ENCODE measurements around the gene HPCAL1.
"Not testable (repeated sequence)": the region's sequence is repeated elsewhere in the genome, so short reads cannot be mapped to it uniquely, and the experiment has no call there.

Gene HPCAL1

DNA sequence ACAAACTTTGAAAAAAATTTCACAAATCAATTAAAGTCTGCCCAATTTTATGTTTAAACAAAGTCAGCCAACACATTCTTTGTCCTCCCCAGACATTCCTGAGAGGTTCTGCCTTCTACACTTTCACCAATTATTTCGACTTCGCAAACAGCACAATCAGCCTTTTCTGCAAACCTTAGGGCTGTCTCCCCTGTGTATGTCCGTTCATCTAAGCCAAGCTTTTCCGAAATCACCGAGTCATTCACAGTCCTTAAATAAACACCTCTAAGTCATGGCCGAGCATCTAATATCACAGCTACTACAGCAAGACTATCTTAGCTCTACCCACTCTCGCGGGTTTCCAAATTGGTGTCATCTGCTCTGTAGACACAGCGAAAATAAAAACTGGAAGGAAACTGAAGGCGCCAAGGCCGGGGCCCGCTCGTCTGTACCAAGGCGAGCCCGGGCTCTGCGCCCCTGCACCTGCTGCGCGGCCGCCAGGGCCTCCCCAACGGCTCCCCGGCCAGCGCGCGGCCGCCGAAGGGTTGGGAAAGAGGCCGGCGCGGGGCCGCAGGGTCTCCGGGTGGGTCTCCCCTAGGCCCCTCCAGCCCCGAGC lies 144.7 kb downstream of the HPCAL1 start:
- DNase-seq, result peak; percentile 71

DNA sequence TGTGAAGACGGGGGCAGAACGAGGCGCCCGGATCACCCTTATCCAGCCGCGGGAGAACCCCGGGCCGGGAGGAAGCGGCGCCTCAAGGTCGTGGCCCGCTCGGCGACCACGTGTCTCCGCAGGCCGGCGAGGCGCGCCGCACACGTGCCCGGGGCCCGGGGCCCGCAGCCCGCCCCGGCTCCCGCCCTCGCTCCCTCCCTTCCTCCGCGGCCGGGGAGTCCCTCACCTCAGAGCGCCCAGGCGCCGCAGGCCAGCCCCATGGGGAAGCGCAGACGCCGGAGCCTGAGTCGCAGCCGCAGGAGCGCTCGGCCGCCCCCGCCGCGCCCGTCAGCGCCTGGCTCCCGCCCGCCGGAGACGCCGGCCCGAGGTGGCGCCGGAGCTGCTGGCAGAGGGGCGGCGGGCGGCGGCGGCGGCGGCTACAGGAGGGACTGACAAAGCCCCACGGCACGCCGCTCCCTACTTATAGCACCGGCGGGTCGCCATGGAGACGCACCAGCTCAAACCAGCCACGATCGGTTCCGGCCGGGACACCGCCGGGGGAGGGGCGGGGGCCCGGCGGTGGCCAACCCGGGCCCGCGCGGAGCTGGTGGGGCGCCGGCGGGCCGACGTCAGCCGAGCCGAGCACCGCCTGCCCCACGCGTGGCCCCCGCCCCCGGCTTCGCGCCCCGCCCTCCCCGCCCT lies 145.3 kb downstream of the HPCAL1 start, which contains the start of gene ODC1:
TSS of gene ODC1 (minus strand) at position 433 of the 681 bp plus-strand sequence. CDS start 3,295 bp downstream, outside the sequence.
- peak; percentile 78 for DNase-seq

DNA sequence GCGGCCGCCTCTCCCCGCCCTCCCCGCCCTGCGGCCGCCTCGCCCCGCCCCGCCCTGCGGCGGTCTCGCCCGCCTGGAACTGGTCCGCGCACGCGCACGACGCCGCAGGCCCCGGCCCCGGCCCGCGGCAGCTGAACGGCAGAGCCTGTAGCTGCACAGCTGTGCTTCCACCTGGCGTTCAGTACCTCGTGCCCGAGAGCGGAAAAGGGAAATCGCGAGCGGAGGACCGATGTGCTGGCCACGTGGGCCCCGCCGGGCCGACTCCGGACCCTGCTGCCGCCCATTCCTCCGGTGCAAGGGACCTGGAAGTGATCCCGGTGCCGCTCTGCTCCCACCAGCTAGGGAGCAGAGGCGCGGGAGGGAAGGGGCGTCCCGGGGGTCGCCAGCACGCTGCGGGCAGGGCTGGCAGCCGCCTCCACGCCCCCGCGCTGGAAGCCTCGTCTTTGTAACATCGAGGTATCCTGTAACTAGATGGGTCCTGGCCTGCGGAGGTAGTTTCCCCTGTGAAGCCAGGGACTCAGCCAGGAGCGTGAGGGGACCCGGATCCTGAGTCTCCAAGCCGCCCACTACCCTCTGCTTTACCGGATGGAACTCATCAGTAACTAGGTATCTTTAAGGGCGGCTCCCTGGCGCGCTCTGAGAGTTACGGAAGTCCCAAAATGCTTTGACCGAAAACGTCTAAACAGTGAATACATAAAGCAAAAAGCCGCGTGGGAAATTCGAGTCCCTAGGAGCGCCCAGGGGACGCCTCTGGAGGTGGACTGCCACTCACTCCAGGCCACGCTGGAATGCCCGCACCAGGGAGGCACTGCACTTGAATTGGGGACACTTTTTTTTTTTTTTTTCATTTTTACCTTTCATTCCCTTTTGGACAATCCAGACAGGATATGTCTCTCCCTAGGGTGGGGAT lies 146.1 kb downstream of the HPCAL1 start:
- peak; percentile 94 for DNase-seq

GRCh38 chr2:10449486-10449831 lies 146.8 kb downstream of the HPCAL1 start:
- no peak for DNase-seq

- DNase-seq, result no peak
Measured at GRCh38 chr2:10449838-10450691, 147.4 kb downstream of the HPCAL1 start.

DNA sequence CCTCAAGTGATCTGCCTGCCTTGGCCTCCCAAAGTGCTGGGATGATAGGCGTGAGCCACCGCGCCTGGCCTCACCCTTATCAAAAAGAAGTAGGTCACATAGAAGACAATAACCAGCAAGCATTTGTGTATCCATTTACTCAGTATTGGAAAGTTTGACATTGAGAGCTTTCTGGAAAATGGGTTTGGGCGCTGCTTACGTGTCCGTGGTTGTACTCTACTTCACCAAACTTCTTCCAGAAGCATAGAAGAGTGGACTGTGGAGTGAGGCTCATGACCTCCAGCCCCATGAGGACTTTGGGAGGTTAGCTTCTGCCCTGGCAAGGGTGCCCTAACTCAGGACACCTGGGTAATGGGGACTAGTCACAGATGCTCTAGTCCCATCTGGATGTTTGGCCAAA lies 149.1 kb downstream of the HPCAL1 start:
- no peak for DNase-seq

- no peak for DNase-seq
Measured at GRCh38 chr2:10452312-10452711, 149.6 kb downstream of the HPCAL1 start.

GRCh38 chr2:10452956-10453904 lies 150.5 kb downstream of the HPCAL1 start:
- DNase-seq, result no peak

- DNase-seq, result no peak
Measured at GRCh38 chr2:10453905-10454298, 151.2 kb downstream of the HPCAL1 start.

GRCh38 chr2:10454505-10454904 lies 151.8 kb downstream of the HPCAL1 start:
- DNase-seq, result no peak

DNA sequence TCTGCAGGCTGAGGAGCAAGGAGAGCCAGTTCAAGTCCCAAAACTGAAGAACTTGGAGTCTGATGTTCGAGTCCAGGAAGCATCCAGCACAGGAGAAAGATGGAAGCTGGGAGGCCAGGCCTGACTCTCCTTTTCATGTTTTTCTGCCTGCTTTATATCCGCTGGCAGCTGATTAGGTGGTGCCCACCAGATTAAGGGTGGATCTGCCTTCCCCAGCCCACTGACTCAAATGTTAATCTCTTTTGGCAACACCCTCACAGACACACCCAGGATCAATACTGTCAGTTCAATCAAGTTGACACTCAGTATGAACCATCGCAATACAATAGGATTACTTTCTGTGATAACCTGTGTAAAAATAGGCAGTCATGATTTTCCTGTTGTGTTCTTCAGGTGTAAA lies 154.5 kb downstream of the HPCAL1 start:
- not testable (repeated sequence) for DNase-seq

DNA sequence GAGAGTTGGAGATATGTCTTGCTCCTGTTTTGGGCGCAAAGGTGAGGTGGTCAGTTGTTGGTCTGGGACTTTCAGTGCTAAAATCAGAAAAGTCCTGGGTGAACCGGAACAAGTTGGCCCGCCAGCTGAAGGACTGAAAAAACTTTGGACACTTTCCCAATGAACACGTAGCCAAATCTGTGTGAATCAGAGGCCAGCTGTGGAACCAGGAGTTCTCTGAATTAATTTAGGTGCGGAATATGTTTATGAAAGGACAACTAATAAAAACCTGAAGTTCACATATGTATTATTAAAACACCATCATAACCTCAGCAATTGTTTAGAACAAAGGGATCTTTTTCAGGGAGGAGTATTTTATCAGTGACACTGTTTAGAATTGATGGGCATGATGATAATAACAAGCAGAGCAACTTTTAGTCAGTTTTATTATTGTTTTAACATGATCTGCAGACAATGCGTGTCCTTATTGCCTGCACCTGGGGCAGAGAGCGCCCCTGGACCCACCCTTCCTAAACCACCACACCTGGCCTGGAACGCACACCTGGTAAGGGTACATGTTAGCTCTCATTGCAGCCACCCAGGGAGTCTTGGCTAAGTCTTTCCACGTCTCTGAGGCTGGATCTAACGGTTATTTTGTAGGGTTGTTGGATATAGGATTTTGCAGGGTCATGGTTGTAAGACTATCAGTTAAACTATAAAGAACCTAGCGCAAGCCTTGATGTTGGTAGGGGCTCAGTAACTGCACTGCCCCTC lies 155.3 kb downstream of the HPCAL1 start:
- no peak for DNase-seq

- DNase-seq, result no peak
Measured at GRCh38 chr2:10460366-10460796, 157.7 kb downstream of the HPCAL1 start.

DNA sequence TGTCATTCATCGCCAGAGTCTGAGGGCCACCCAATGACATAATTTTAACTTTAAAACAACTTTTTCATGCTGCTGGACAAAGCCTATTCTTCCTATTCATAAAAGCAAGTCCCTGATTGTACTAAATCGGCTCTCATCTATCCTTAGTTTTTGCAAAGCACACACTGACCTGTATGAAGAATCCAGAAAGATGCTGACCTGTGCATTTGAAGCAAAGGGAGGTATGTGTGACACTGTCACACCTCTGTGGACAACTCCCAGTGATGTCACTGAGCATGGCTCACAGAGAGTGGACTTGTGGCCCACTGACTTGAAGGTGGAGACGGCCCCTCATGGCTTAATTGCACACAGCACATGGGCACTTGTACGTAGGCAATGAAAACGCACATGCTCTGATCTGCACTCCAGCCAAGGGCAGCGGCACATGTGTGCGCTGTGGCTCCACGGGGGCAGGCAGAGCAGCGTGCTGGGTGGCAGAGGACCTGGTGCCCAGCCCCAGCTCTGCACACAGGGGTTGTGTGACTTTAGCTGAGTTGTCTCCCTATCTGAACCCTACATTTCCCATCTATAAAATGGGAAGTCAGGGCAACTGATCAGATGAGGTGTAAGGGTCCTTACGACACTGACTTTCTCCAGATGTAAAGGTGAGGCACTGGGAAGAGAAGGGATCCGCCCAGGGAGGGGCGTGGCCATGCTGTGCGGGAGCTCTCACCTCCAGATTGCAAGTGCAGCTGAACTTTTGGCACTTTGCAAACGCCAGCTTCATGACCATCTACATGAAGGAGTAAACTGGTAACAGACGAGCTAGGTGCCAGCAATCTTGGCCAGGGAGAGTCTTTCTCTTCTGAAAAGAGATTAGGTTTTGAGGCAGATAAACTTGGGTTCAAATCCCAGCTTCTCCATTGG lies 159.7 kb downstream of the HPCAL1 start:
- no peak for DNase-seq

DNA sequence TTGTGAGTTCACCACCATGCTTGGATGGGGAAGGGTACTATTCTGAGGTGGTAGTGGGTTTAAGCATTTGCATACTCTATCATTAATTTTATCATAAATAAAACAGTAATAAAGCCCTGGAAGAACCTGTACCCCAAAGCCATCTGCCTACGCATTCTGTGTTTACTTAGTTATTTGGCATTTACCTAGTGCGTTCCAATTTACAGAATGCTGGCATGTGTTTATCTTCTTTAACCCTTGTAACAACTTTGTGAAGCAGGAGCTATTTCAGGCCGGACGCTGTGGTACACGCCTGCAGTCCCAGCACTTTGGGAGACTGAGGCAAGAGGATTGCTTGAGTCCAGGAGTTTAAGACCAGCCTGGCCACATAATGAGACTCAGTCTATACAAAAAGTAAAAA lies 163.2 kb downstream of the HPCAL1 start:
- no peak for DNase-seq

DNA sequence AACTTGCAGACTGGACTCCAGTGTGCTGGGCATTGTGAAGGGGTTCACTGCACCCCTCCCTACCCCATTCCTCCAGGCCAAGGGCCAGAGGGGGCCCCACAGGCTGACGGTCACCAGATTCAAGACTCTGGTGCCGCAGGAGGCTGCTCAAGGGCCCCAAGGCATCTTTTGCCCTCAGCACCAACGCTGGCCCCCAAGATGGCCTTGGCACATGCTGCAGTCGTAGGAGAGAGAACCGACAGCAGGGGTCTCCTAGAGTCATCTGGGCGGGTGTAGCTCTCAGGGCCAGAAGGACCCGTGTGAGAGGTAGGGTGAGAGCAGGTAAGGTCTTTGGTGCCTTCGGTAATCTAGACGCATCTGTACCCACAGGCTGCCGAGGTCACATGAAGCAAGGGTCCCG lies 164.1 kb downstream of the HPCAL1 start:
- DNase-seq, result no peak

GRCh38 chr2:10467401-10467800 lies 164.7 kb downstream of the HPCAL1 start:
- DNase-seq, result no peak

GRCh38 chr2:10469301-10469700 lies 166.6 kb downstream of the HPCAL1 start:
- no peak for DNase-seq

DNA sequence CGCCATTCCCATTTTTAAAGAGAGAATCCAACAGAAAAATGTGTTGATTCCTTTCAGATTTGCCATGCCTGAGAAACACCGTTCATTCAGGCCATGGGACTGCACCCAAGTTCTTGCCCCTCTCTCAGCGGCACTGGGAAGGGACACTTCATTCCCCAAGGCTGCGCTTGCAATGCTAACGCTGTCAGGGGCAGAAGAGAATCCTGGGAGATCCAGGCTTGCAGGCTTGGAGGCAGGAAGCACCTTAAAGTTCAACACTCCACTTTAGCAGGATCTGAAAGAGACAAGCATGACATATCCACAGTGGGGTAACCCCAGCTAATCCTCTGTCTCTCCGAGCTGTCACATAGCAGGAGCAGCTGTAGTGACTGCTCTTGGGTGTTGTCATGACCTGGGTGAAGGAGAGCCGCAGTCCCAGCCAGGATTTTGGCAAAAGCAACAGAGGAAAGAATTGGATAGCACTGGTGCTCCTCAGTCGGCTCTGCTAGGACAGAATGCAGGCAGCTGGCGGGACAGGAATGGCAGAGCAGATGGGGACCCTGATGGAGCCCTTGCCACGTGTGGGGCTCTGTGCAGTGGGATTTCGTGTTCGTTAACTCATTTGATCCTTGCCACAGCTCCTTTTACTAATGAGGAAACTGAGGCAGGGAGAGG lies 167.4 kb downstream of the HPCAL1 start:
- no peak for DNase-seq

Data from suppressor macrophage treated with lipopolysaccharide for 4 hours (primary cell).